ENCODE results near the gene FRY. TPM values are rescaled to one million over a fixed set of nuclear protein-coding genes. Genes with fewer than 3 reads are reported as not detected.

FRY gene
- total RNA-seq, 2 experiments from 2014 or later, result 13.1 to 13.8 TPM

DNA sequence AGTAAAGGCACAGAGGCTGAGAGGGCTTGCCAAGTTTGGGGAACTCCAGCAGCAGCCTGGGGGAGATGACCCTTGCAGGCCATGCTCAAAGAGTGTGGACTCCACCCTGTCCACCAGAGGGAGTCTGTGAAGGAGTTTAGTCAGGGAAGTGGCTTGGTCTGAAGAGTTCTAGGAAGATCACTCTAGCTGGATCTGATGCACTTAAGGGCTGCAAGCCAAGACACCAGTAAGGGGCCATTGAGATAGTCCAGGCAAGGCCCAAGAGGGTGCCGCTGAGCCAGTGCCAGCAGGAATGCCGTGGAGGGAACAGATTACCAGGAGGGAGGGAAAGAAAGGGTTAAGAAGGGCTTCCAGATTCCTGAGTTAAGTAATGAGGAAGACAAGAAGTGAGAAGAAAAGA, 214.9 kb downstream of the FRY start:
- Mint-ChIP-seq H3K36me3 (ENCODE audit: low read depth) (no peaks in the 10 kb centered on the region), H3K4me1 (peaks cover 11% of the 10 kb centered on the region), H3K27me3 (no peaks in the 10 kb centered on the region), H3K4me3 (no peak overlapping the region), H3K27ac (no peak overlapping the region), H3K9me3 (no peaks in the 10 kb centered on the region)
- ChIA-PET CTCF (interaction anchor here (0.9 to 3.5 kb wide), 18 partner anchors 8 to 400 kb away, joined by 3 to 18 read pairs (median 4); partner anchors contain the start of genes BRCA2 and ZAR1L), POLR2A (interaction anchor here (1.1 to 1.6 kb wide), 2 partner anchors 56 to 69 kb away, joined by 3 to 6 read pairs; partner anchors contain the start of genes BRCA2 and ZAR1L)
- peak; percentile 50 for DNase-seq

DNA sequence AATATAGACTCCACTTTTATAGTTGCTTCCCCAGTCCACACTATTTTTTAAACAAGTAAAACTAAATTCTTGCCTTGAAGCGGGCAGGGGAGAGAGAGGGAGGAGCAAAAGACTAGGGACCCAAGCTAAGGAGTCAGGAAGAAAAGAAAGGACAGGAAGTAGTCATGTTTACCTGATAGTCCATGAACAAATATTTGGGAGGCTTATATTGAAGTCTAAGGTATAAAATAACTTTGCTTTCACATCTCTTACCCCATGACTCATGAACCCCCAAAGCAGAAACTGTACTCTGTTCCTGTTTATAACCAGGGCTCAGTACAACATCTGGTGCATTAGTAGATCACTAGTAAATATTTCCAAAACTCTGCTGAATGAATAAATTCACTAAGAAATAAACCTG, 216.3 kb downstream of the FRY start:
- Mint-ChIP-seq H3K9me3 (no peaks in the 10 kb centered on the region), H3K27me3 (no peaks in the 10 kb centered on the region), H3K36me3 (ENCODE audit: low read depth) (peaks cover 2% of the 10 kb centered on the region), H3K27ac (no peak overlapping the region), H3K4me3 (no peak overlapping the region), H3K4me1 (peaks cover 13% of the 10 kb centered on the region)
- CTCF ChIA-PET, result interaction anchor here (1.0 to 3.5 kb wide), 8 partner anchors 8 to 338 kb away, joined by 3 to 18 read pairs (median 6); no protein-coding TSS in a partner anchor
- DNase-seq, result no peak
- POLR2A ChIA-PET, result interaction anchor here (1.6 kb wide), 1 partner anchor 67 kb away, joined by 6 read pairs; the partner anchor contains the start of genes BRCA2 and ZAR1L

DNA sequence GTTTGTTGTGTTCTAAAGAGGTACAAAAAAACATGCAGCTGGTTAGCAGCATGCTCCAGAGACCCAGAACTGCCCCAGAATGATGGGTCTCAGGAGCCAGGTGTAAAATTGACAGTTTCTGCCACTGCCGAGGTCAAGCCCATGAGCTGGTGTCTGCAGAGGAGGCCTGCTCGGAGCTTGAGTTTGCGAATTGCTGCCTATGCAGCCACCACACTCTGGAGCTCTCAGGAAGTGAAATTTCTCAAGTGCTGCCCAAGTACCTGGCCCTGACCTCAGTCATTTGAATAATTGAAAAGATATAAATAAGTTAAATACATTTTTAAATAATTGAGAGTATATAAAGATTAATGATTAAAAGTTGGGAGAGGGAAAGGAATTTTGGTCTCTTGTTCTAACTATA, 217.2 kb downstream of the FRY start:
- Mint-ChIP-seq H3K27ac (no peak overlapping the region), H3K4me3 (no peak overlapping the region), H3K27me3 (no peaks in the 10 kb centered on the region), H3K4me1 (peaks cover 15% of the 10 kb centered on the region), H3K36me3 (ENCODE audit: low read depth) (peaks cover 2% of the 10 kb centered on the region), H3K9me3 (no peaks in the 10 kb centered on the region)
- POLR2A ChIA-PET, result interaction anchor here (1.1 kb wide), 1 partner anchor 67 kb away, joined by 4 read pairs; the partner anchor contains the start of genes BRCA2 and ZAR1L
- DNase-seq, result no peak
- CTCF ChIA-PET, result interaction anchor here (2.1 kb wide), 1 partner anchor 9 kb away, joined by 4 read pairs; no protein-coding TSS in a partner anchor

DNA sequence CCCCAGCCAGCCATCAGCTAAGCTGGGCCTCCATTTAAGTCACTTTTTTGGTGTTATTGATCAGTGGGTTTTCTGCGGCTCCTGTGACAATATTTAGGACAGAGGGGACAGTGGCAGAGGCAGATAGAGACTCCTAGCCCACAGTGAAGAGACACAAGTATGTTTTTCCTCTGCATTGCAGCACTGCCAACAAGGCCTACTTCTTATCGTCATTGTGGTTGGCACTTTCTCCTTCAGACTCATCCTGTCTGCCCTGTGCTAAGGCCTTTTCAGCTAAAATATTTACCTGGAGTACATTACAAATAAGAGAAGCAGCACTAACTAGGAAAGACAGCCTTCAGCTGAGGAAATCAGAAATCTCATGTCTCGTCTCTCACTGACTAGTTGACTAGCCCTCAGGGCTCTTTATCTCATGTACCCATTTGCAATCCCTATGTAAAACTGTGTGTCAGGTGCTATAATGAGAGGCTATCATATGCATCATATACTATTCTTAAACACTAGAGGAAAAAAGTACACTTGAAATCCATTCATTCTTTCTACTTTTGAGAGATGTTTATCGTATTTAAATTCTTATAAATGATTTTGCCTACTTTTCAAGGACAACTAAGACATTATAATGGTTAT, 221.4 kb downstream of the FRY start:
- Mint-ChIP-seq H3K4me1 (peaks cover 18% of the 10 kb centered on the region), H3K9me3 (no peaks in the 10 kb centered on the region), H3K4me3 (no peak overlapping the region), H3K27ac (no peak overlapping the region), H3K36me3 (ENCODE audit: low read depth) (peaks cover 2% of the 10 kb centered on the region), H3K27me3 (no peaks in the 10 kb centered on the region)
- DNase-seq, result no peak
- ChIA-PET POLR2A (interaction anchor here (1.6 kb wide), 1 partner anchor 62 kb away, joined by 5 read pairs; the partner anchor contains the start of genes BRCA2 and ZAR1L), CTCF (interaction anchor here (1.3 kb wide), 1 partner anchor 17 kb away, joined by 3 read pairs; no protein-coding TSS in a partner anchor)

DNA sequence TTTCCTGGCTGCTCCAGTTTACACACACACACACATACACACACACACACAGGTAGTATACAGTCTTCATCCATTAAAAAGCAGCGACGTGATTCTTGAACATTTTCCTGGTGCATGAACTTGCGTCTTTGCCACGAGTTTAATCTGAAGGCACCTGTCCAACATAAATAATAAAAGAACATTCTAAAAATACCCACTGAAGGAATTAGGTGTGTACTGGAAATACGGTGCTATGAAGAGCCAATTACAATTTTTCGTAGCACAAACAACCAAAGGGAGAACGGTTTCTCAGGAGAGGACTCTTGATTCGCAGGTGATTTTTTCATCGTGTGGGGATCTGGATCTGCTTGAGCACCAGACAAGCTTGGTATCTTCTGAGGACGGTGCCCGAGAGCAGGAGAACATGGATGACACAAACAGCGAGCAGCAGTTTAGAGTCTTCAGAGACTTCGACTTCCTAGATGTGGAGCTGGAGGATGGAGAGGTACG, 222.4 kb downstream of the FRY start:
- no peak overlapping the region for H3K4me3 Mint-ChIP-seq
- H3K36me3 Mint-ChIP-seq (ENCODE audit: low read depth), result peaks cover 2% of the 10 kb centered on the region
- CTCF ChIA-PET, result interaction anchor here (1.2 to 1.4 kb wide), 2 partner anchors 8 to 15 kb away, joined by 4 to 5 read pairs; no protein-coding TSS in a partner anchor
- DNase-seq, result no peak
- H3K9me3 Mint-ChIP-seq, result no peaks in the 10 kb centered on the region
- H3K4me1 Mint-ChIP-seq, result peaks cover 17% of the 10 kb centered on the region
- POLR2A ChIA-PET, result no interaction called here
- no peaks in the 10 kb centered on the region for H3K27me3 Mint-ChIP-seq
- no peak overlapping the region for H3K27ac Mint-ChIP-seq

DNA sequence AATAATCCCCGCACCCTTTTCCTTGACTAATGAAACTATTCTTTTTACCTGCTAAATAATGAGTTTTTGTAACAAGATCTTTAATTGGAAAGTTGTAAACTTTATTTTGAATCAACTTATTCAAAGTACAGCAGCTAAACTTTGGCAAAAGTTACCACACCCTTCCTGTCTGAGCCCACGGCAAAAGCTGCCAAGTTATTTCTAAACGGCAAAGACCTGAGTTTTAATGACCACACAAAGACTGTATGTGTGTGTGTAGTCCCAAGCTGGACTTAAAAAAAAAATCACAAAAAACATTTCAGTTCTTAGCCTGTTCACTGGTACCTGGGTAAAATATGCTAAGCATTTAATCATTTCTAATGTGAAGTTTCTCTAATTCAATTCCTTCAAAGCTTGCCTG, 222.8 kb downstream of the FRY start:
- H3K36me3 Mint-ChIP-seq (ENCODE audit: low read depth), result peaks cover 2% of the 10 kb centered on the region
- ChIA-PET POLR2A (no interaction called here), CTCF (interaction anchor here (0.7 to 1.4 kb wide), 5 partner anchors 8 to 414 kb away, joined by 3 to 5 read pairs (median 4); no protein-coding TSS in a partner anchor)
- peaks cover 15% of the 10 kb centered on the region for H3K4me1 Mint-ChIP-seq
- DNase-seq, result no peak
- H3K27ac Mint-ChIP-seq, result no peak overlapping the region
- no peak overlapping the region for H3K4me3 Mint-ChIP-seq
- no peaks in the 10 kb centered on the region for H3K9me3 Mint-ChIP-seq
- H3K27me3 Mint-ChIP-seq, result no peaks in the 10 kb centered on the region

DNA sequence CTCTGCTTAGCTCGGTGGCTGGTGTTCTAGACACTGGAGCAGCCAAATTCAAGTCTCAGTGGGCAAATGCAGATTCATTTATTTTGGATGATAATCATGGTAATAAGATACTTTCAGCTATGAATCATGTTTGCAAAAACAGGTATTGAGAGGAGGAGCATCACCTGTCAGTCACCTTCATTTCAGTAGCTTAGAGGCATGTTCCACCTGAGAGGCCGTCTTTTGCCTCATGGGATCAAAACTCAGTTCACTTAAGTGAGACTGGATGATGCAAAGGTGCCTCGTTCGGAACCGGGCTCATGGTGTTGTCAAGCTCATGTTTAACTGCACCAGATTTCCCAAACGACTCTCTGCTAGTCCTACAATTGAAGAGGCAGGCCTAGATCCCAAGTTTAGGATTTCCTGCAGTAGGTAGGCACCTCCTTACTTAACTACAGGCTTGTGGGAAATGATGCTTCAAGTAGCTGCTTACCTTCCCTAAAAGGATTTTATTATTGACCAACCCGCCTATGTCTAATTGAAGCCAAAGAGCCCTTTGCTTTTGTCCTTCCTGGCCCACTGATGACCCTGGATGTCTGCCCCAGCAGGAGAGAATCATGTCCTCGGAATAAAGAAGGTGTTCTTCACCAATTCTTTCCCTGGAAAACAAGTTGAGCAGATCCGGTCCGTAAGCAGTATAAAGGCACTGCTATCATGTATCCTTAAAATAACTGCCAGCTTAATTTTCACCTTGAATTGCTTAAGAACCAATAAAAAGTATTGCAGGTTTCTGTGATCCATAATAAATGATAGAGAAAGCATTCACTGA, 223.5 kb downstream of the FRY start:
- ChIA-PET POLR2A (interaction anchor here (0.8 kb wide), 1 partner anchor 60 kb away, joined by 3 read pairs; the partner anchor contains the start of genes BRCA2 and ZAR1L), CTCF (interaction anchor here (0.7 to 1.4 kb wide), 5 partner anchors 8 to 413 kb away, joined by 3 to 5 read pairs (median 4); no protein-coding TSS in a partner anchor)
- Mint-ChIP-seq H3K27me3 (no peaks in the 10 kb centered on the region), H3K4me1 (peaks cover 13% of the 10 kb centered on the region), H3K36me3 (ENCODE audit: low read depth) (peaks cover 2% of the 10 kb centered on the region), H3K4me3 (no peak overlapping the region), H3K9me3 (no peaks in the 10 kb centered on the region), H3K27ac (no peak overlapping the region)
- DNase-seq, result no peak

DNA sequence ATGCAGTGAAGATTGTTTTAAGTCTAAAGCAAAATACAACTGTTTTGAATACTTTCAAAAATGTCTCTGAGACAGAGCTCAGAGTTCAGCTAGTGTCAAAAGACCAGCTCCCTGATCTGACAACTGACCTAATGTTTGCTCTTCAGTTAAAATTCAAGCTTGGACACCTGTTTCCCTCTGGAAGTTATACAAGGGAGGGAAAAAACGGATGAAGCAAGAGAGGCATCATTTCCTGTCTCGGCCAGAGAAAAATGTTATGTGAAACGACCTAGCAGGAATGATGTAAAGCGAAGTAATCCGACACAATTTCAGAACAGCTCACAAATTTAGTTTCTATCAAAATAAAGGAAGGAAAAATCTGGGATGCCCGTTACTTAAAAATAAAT, 224.1 kb downstream of the FRY start:
- no peaks in the 10 kb centered on the region for H3K9me3 Mint-ChIP-seq
- H3K36me3 Mint-ChIP-seq (ENCODE audit: low read depth), result peaks cover 2% of the 10 kb centered on the region
- POLR2A ChIA-PET, result interaction anchor here (0.8 kb wide), 1 partner anchor 59 kb away, joined by 3 read pairs; the partner anchor contains the start of genes BRCA2 and ZAR1L
- no peak for DNase-seq
- H3K4me3 Mint-ChIP-seq, result no peak overlapping the region
- H3K27ac Mint-ChIP-seq, result no peak overlapping the region
- no peaks in the 10 kb centered on the region for H3K27me3 Mint-ChIP-seq
- peaks cover 13% of the 10 kb centered on the region for H3K4me1 Mint-ChIP-seq
- CTCF ChIA-PET, result interaction anchor here (1.3 kb wide), 1 partner anchor 413 kb away, joined by 3 read pairs; no protein-coding TSS in a partner anchor

DNA sequence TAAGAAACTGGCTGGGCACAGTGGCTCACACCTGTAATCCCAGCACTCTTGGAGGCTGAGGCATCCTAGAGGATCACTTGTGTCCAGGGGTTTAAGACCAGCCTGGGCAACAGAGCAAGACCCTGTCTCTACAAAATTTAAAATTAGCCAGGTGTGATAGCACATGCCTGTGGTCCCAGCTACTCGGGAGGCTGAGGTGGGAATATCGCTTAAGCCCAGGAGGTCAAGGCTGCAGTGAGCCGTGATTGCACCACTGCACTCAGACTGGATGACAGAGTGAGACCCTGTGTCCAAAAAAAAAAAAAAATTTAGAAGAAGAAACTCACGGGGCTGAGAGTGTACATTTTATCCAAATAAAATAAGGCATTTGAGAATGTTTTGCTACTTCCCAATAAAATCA, 224.7 kb downstream of the FRY start:
- DNase-seq, result no peak
- Mint-ChIP-seq H3K9me3 (no peaks in the 10 kb centered on the region), H3K27ac (no peak overlapping the region), H3K27me3 (no peaks in the 10 kb centered on the region), H3K36me3 (ENCODE audit: low read depth) (peaks cover 2% of the 10 kb centered on the region), H3K4me3 (no peak overlapping the region), H3K4me1 (peaks cover 13% of the 10 kb centered on the region)
- ChIA-PET CTCF (no interaction called here), POLR2A (no interaction called here)

DNA sequence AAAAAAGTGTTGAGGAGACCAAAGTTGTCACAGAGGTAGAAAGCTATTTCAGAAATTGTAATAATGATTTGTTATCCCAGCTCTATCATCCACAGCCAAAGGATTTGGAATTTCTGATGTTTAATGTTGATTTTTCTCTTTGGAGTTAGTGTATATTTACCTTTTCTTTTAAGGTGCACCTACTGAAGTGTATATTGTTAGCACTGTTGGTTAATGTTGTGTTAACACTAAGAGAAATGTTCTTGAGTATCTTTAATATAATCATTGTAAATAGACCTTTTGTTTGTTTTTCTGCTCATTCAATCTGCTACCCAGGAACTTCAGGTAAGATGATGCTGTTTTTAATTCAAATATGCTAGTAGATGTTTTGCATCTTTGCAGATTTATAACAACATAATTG, 226.1 kb downstream of the FRY start:
- Mint-ChIP-seq H3K9me3 (no peaks in the 10 kb centered on the region), H3K27ac (no peak overlapping the region), H3K4me1 (peaks cover 13% of the 10 kb centered on the region), H3K27me3 (no peaks in the 10 kb centered on the region), H3K4me3 (no peak overlapping the region), H3K36me3 (ENCODE audit: low read depth) (no peaks in the 10 kb centered on the region)
- DNase-seq, result no peak
- CTCF ChIA-PET, result no interaction called here
- POLR2A ChIA-PET, result no interaction called here

DNA sequence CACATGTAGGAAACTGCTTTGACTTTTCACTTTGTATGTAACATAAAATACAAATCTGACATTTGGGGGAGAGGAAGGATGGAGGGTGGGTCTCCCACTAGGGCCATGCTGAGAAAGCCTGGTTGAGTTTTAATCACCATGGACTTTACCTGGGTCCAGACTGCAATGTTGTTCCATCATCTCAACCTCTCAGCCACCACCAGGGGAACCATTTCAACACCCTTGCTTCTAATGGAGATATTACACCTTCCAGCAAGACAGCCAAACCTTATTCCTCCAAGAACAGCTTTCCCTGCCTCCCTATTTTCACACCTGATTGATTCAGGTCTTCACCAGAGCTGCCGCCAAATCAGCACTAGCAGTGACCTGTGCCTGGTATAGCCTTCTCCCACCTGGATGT, 227.5 kb downstream of the FRY start:
- H3K4me3 Mint-ChIP-seq, result no peak overlapping the region
- H3K36me3 Mint-ChIP-seq (ENCODE audit: low read depth), result no peaks in the 10 kb centered on the region
- H3K9me3 Mint-ChIP-seq, result no peaks in the 10 kb centered on the region
- ChIA-PET POLR2A (no interaction called here), CTCF (no interaction called here)
- H3K27ac Mint-ChIP-seq, result no peak overlapping the region
- H3K27me3 Mint-ChIP-seq, result no peaks in the 10 kb centered on the region
- DNase-seq, result no peak
- H3K4me1 Mint-ChIP-seq, result peaks cover 7% of the 10 kb centered on the region

DNA sequence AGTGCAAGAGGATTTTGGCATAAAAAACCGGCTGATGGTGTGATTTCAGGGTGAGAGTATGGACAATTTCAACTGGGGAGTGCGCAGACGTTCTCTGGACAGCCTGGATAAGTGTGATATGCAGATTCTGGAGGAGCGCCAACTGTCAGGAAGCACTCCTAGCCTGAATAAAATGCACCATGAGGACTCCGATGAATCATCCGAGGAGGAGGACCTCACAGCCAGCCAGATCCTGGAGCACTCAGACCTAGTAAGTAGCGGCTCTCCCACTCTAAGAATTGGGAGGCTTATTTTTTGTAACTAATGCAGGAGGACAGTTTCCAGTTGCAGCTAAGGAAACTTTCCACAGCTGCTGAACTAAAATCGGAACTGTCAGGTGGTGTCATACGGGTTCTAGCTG, 230.0 kb downstream of the FRY start:
- DNase-seq, result no peak
- Mint-ChIP-seq H3K36me3 (ENCODE audit: low read depth) (no peaks in the 10 kb centered on the region), H3K4me1 (no peaks in the 10 kb centered on the region), H3K9me3 (no peaks in the 10 kb centered on the region), H3K4me3 (no peak overlapping the region), H3K27ac (no peak overlapping the region), H3K27me3 (no peaks in the 10 kb centered on the region)
- CTCF ChIA-PET, result interaction anchor here (1.0 to 1.4 kb wide), 2 partner anchors 15 to 48 kb away, joined by 3 to 7 read pairs; no protein-coding TSS in a partner anchor
- POLR2A ChIA-PET, result no interaction called here

DNA sequence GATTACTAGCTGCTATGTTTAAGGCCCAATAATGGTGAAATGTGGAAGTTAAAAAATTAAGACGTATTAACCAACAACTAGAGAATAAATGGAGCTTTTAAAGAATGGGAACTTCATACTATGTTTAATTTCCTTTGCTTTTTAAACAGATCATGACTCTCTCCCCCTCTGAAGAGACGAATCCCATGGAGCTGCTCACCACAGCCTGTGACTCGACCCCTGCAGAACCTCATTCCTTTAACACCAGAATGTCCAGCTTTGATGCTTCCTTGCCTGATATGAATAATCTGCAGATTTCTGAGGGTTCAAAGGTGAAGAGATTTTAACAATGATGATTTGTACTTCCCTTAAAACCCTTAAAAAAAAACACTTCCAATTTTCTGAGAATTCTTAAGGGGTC, 230.6 kb downstream of the FRY start:
- Mint-ChIP-seq H3K27ac (no peak overlapping the region), H3K36me3 (ENCODE audit: low read depth) (no peaks in the 10 kb centered on the region), H3K4me3 (no peak overlapping the region), H3K4me1 (no peaks in the 10 kb centered on the region), H3K9me3 (no peaks in the 10 kb centered on the region), H3K27me3 (no peaks in the 10 kb centered on the region)
- DNase-seq, result no peak
- ChIA-PET CTCF (interaction anchor here (1.0 to 1.4 kb wide), 2 partner anchors 16 to 47 kb away, joined by 3 to 7 read pairs; no protein-coding TSS in a partner anchor), POLR2A (no interaction called here)
